Mesodermal cell (in vitro differentiated cells): Measurements from ENCODE around the gene SEH1L.
A peak's percentile ranks its signal among the peaks of the same experiment; 100 is the strongest.

Experiments used
- H3K27ac ChIP-seq: 2 replicates; pipeline ENCODE4 v1.7.0; 2013; ENCODE audit warnings: mild to moderate bottlenecking, low read depth, low read length, moderate library complexity; ENCODE audit not compliant: severe bottlenecking
- H3K36me3 ChIP-seq: 2 replicates; pipeline ENCODE4 v1.7.1; 2013; ENCODE audit warnings: mild to moderate bottlenecking, low read length, moderate library complexity; ENCODE audit not compliant: control insufficient read depth, insufficient read depth
- H3K4me1 ChIP-seq: one replicate; pipeline ENCODE4 v1.7.1; 2013; ENCODE audit warnings: mild to moderate bottlenecking, low read length; ENCODE audit not compliant: insufficient read depth, control insufficient read depth, poor library complexity, severe bottlenecking
- H3K4me3 ChIP-seq: 2 replicates; pipeline ENCODE4 v1.7.0; 2013; ENCODE audit warnings: low read length, control low read depth, mild to moderate bottlenecking; ENCODE audit not compliant: insufficient read depth, poor library complexity, severe bottlenecking; ENCODE audit errors: extremely low read depth
- H3K9me3 ChIP-seq: 2 replicates; pipeline ENCODE4 v1.7.1; 2013; ENCODE audit warnings: mild to moderate bottlenecking, low read length, moderate library complexity; ENCODE audit not compliant: control insufficient read depth
- WGBS, 2 experiments: methylation state at CpG; one replicate each; pipeline ENCODE4 v1.1.5; 2013; ENCODE audit warnings: missing lambda C conversion rate in 2 of 2; ENCODE audit not compliant: insufficient coverage in 2 of 2; 5-methylcytosine and 5-hydroxymethylcytosine counted together

The SEH1L gene

GRCh38 chr18:12944709-12945108 is 3.1 kb upstream of the SEH1L start:
- H3K4me1 ChIP-seq: peaks cover 8% of the 10 kb centered on the region

GRCh38 chr18:12946549-12947284 is 1.1 kb upstream of the SEH1L start:
- WGBS, 2 experiments: 6 to 7% methylated on average over 15 of the region's 15 CpGs
- H3K4me3 ChIP-seq: peak overlapping the region; percentile 85
- H3K4me1 ChIP-seq: peaks cover 8% of the 10 kb centered on the region
- peak overlapping the region; percentile 96 for H3K27ac ChIP-seq
- no peaks in the 10 kb centered on the region for H3K9me3 ChIP-seq
- H3K36me3 ChIP-seq: peaks cover 20% of the 10 kb centered on the region

More at GRCh38 chr18:12944709-12945108, 3.1 kb upstream of the SEH1L start:
- no peaks in the 10 kb centered on the region for H3K9me3 ChIP-seq
- H3K36me3 ChIP-seq: peaks cover 8% of the 10 kb centered on the region
- H3K27ac ChIP-seq: no peak overlapping the region
- no peak overlapping the region for H3K4me3 ChIP-seq
- 85 to 93% methylated on average over 2 of the region's 4 CpGs for WGBS, 2 experiments

GRCh38 chr18:12948050-12948804 is 416 bp downstream of the SEH1L start:
- Histone ChIP-seq H3K9me3 (no peaks in the 10 kb centered on the region), H3K27ac (peak overlapping the region; percentile 98), H3K4me1 (peaks cover 8% of the 10 kb centered on the region), H3K36me3 (peaks cover 33% of the 10 kb centered on the region), H3K4me3 (peak overlapping the region; percentile 62)
- WGBS, 2 experiments: 2 to 3% methylated on average over 60 to 67 of the region's 81 CpGs

GRCh38 chr18:12958478-12958877 is 10.7 kb downstream of the SEH1L start:
- 83 to 100% methylated on average over 3 of the region's 3 CpGs for WGBS, 2 experiments
- no peak overlapping the region for H3K27ac ChIP-seq
- H3K4me1 ChIP-seq: no peaks in the 10 kb centered on the region
- H3K36me3 ChIP-seq: peaks cover 76% of the 10 kb centered on the region
- H3K9me3 ChIP-seq: no peaks in the 10 kb centered on the region
- no peak overlapping the region for H3K4me3 ChIP-seq

GRCh38 chr18:12960395-12960794 is 12.6 kb downstream of the SEH1L start:
- Histone ChIP-seq H3K4me3 (no peak overlapping the region), H3K4me1 (no peaks in the 10 kb centered on the region), H3K36me3 (peaks cover 81% of the 10 kb centered on the region), H3K9me3 (no peaks in the 10 kb centered on the region), H3K27ac (no peak overlapping the region)
- 80% methylated on average over 1 of the region's 2 CpGs; no CpG with 5 or more reads in 1 of the 2 experiments for WGBS, 2 experiments

GRCh38 chr18:12960853-12961397 is 13.1 kb downstream of the SEH1L start:
- 98 to 100% methylated on average over 6 of the region's 6 CpGs for WGBS, 2 experiments
- Histone ChIP-seq H3K27ac (no peak overlapping the region), H3K9me3 (no peaks in the 10 kb centered on the region), H3K4me3 (no peak overlapping the region), H3K36me3 (peaks cover 81% of the 10 kb centered on the region), H3K4me1 (no peaks in the 10 kb centered on the region)

- Histone ChIP-seq H3K9me3 (no peaks in the 10 kb centered on the region), H3K4me3 (no peak overlapping the region), H3K4me1 (no peaks in the 10 kb centered on the region), H3K36me3 (peaks cover 84% of the 10 kb centered on the region), H3K27ac (no peak overlapping the region)
- 100% methylated on average over 1 of the region's 1 CpG for WGBS, 2 experiments
Observed at GRCh38 chr18:12963069-12963468, 15.3 kb downstream of the SEH1L start.

- peaks cover 86% of the 10 kb centered on the region for H3K36me3 ChIP-seq
- H3K4me3 ChIP-seq: no peak overlapping the region
- 89 to 100% methylated on average over 3 of the region's 4 CpGs for WGBS, 2 experiments
- no peak overlapping the region for H3K27ac ChIP-seq
- H3K9me3 ChIP-seq: no peaks in the 10 kb centered on the region
- no peaks in the 10 kb centered on the region for H3K4me1 ChIP-seq
Observed at GRCh38 chr18:12968115-12968514, 20.3 kb downstream of the SEH1L start.

- Histone ChIP-seq H3K36me3 (peaks cover 86% of the 10 kb centered on the region), H3K27ac (no peak overlapping the region), H3K4me1 (no peaks in the 10 kb centered on the region), H3K9me3 (no peaks in the 10 kb centered on the region), H3K4me3 (no peak overlapping the region)
- WGBS, 2 experiments: 87 to 100% methylated on average over 3 of the region's 6 CpGs
Observed at GRCh38 chr18:12968619-12969018, 20.8 kb downstream of the SEH1L start.

GRCh38 chr18:12973562-12974213 is 25.9 kb downstream of the SEH1L start:
- Histone ChIP-seq H3K4me1 (peaks cover 3% of the 10 kb centered on the region), H3K27ac (no peak overlapping the region), H3K4me3 (no peak overlapping the region), H3K36me3 (peaks cover 85% of the 10 kb centered on the region), H3K9me3 (no peaks in the 10 kb centered on the region)
- WGBS, 2 experiments: 97 to 100% methylated on average over 1 to 2 of the region's 4 CpGs
